ENCODE measurements around the gene GPR171. TPM values are rescaled to one million over a fixed set of nuclear protein-coding genes. Genes with fewer than 3 reads are reported as not detected.

GPR171 gene
- total RNA-seq, 3 donors from 2014 or later, result 0.48 to 7.2 (median 1.8) TPM

GRCh38 chr3:151195826-151196225 is 7.2 kb downstream of the GPR171 start:
- H3K4me3 ChIP-seq, result no peak overlapping the region
- H3K36me3 ChIP-seq, result no peaks in the 10 kb centered on the region
- intact Hi-C loops (cut with DNase I; ENCODE audit: low total_unique reads), result no loop called here
- DNase-seq (ENCODE audit: low spot score in 2 of 2), result no peak
- TF ChIP-seq POLR2A (IDR thresholded peaks at IDR 0.05) (no peak), POLR2AphosphoS5 (IDR thresholded peaks at IDR 0.05) (no peak), CTCF (IDR thresholded peaks at IDR 0.05) (no peak)
- H3K27me3 ChIP-seq, result no peaks in the 10 kb centered on the region
- no peaks in the 10 kb centered on the region for H3K9me3 ChIP-seq
- no peaks in the 10 kb centered on the region for H3K4me1 ChIP-seq
- H3K27ac ChIP-seq, result no peak overlapping the region

GRCh38 chr3:151192545-151192944 is 10.5 kb downstream of the GPR171 start:
- no peak for TF ChIP-seq POLR2AphosphoS5 (IDR thresholded peaks at IDR 0.05)
- TF ChIP-seq CTCF (IDR thresholded peaks at IDR 0.05), result no peak
- no peak for TF ChIP-seq POLR2A (IDR thresholded peaks at IDR 0.05)
- no peaks in the 10 kb centered on the region for H3K4me1 ChIP-seq
- H3K9me3 ChIP-seq, result no peaks in the 10 kb centered on the region
- no peak overlapping the region for H3K4me3 ChIP-seq
- DNase-seq (ENCODE audit: low spot score in 2 of 2), result no peak
- no peaks in the 10 kb centered on the region for H3K27me3 ChIP-seq
- H3K27ac ChIP-seq, result no peak overlapping the region
- intact Hi-C loops (cut with DNase I; ENCODE audit: low total_unique reads), result no loop called here
- H3K36me3 ChIP-seq, result no peaks in the 10 kb centered on the region

GRCh38 chr3:151191095-151191494 is 11.9 kb downstream of the GPR171 start:
- intact Hi-C loops (cut with DNase I; ENCODE audit: low total_unique reads), result no loop called here

GRCh38 chr3:151183265-151183671 is 19.7 kb downstream of the GPR171 start:
- no peak for DNase-seq (ENCODE audit: low spot score in 2 of 2)
- H3K9me3 ChIP-seq, result no peaks in the 10 kb centered on the region
- no peak overlapping the region for H3K4me3 ChIP-seq
- H3K27ac ChIP-seq, result no peak overlapping the region
- H3K27me3 ChIP-seq, result no peaks in the 10 kb centered on the region
- intact Hi-C loops (cut with DNase I; ENCODE audit: low total_unique reads), result no loop called here
- no peaks in the 10 kb centered on the region for H3K4me1 ChIP-seq
- TF ChIP-seq POLR2AphosphoS5 (IDR thresholded peaks at IDR 0.05), result no peak
- TF ChIP-seq POLR2A (IDR thresholded peaks at IDR 0.05), result no peak
- no peak for TF ChIP-seq CTCF (IDR thresholded peaks at IDR 0.05)
- H3K36me3 ChIP-seq, result no peaks in the 10 kb centered on the region

More at GRCh38 chr3:151191095-151191494, 11.9 kb downstream of the GPR171 start:
- Histone ChIP-seq H3K9me3 (no peaks in the 10 kb centered on the region), H3K4me1 (no peaks in the 10 kb centered on the region), H3K27ac (no peak overlapping the region), H3K4me3 (no peak overlapping the region), H3K27me3 (no peaks in the 10 kb centered on the region), H3K36me3 (no peaks in the 10 kb centered on the region)
- DNase-seq (ENCODE audit: low spot score in 2 of 2), result no peak
- TF ChIP-seq POLR2AphosphoS5 (IDR thresholded peaks at IDR 0.05), result no peak
- no peak for TF ChIP-seq POLR2A (IDR thresholded peaks at IDR 0.05)
- no peak for TF ChIP-seq CTCF (IDR thresholded peaks at IDR 0.05)

- H3K9me3 ChIP-seq, result no peaks in the 10 kb centered on the region
- no peak overlapping the region for H3K27ac ChIP-seq
- no peaks in the 10 kb centered on the region for H3K27me3 ChIP-seq
- no peaks in the 10 kb centered on the region for H3K4me1 ChIP-seq
- no peaks in the 10 kb centered on the region for H3K36me3 ChIP-seq
- intact Hi-C loops (cut with DNase I; ENCODE audit: low total_unique reads), result no loop called here
- no peak for DNase-seq (ENCODE audit: low spot score in 2 of 2)
- no peak overlapping the region for H3K4me3 ChIP-seq
- TF ChIP-seq CTCF (IDR thresholded peaks at IDR 0.05), result no peak
- no peak for TF ChIP-seq POLR2AphosphoS5 (IDR thresholded peaks at IDR 0.05)
- TF ChIP-seq POLR2A (IDR thresholded peaks at IDR 0.05), result no peak
Measured at GRCh38 chr3:151182349-151183079, 20.5 kb downstream of the GPR171 start.
